ENCODE results near the gene PIK3R4.

PIK3R4 gene

DNA sequence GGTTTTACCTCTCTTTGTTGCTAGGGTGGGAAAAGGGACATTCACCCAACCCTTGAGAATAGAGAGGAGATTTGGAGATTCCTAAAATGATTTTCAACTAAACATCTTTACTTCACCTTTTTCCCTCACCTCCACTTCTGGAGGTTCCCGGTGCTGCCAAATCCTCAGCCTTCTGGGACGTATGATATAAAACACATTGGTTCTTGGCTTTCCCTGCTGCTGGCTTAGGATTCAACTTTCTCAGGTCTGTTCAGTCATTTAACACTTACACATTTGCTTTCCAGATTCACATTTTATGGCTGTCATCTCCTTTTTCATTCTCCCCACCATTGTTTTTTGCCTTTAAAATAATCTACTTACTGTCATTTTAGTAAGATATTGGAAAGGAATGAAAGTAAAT, 106.6 kb downstream of the PIK3R4 start:
- no peak for DNase-seq (ENCODE audit: low spot score)

DNA sequence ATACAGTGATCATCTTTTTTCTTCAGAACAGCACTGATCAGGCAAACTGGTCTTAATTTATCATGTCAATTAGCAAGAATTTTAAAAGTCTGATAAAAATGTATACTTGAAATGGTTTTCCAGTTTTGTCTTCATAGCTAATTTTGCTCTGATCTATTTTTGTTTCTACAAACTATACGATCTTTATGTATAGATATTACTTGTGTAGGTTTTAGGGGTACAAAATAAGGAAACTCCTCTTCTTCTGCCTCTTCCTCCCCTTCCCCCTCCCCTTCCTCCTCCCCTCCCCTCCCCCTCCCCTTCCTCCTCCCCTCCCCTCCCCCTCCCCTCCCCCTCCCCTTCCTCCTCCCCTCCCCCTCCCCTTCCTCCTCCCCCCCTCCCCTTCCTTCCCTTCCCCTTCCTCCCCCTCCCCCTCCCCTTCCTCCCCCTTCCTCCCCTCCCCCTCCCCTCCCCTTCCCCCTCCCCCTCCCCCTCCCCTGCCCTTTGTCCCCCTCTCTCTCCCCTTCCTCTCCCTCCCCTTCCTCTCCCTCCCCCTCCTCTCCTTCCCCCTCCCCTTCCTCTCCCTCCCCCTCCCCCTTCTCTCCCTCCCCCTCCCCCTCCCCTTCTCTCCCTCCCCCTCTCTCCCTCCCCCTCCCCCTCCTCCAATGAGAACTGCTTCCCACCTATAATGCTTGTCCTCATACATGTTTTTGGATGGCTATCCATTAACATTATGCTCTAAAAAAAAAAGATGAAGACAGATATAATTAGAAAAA, 110.0 kb downstream of the PIK3R4 start:
- no peak for DNase-seq (ENCODE audit: low spot score)

DNA sequence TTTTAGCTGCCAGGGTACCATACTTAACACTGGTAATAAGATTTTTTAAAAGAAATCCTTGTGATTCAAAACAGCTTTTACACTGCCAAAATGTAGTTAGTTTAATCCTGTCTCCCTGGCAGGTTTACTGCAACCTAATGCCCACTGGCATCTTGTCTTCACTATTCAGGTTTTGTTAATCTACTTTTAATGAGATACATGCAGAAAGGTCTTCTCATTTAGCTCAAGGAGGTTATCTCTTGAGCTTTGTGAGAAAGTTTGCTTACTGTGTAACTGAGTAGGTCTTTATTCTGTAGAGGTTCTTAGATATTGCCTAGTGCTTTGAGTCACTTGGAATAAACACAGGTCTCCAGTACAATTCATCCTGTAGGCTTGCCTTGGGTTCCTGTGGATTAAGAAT, 110.7 kb downstream of the PIK3R4 start:
- no peak for DNase-seq (ENCODE audit: low spot score)

DNA sequence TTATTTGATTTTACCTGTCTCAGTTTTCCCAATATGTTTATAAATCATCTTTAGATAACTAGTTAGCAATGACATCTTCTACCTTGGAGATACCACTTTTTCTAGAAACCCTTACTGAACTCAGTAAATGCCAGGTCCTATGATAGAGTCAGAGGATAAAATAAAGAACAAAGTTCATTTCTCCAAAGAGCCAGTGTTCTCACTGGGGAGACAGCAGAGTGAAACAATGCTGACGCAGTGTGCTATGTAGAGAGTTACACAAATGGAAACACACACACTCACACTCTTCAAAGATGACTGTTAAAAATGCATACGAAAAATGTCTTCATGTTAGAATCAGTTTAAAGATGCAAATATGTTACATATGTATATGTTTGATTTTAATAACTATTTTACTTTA, 111.3 kb downstream of the PIK3R4 start:
- DNase-seq (ENCODE audit: low spot score), result no peak

All from AG08395 (cell line).